DND-41 (cell line): ENCODE data around the gene PARS2.

Experiments
- ATAC-seq: fragments of 200-7000 bp; cut with Tn5 transposase; 3 replicates; pipeline ENCODE4 v1.9.1; 2021; ENCODE audit warnings: low read depth; ENCODE audit not compliant: insufficient read depth
- DNase-seq: peaks from one replicate; pipeline ENCODE4 v3.0.0-alpha.2; 2020
- H2AFZ ChIP-seq: 2 replicates; pipeline ENCODE4 v1.6.0; 2012; ENCODE audit warnings: low read depth, low read length
- H3K27ac ChIP-seq: 2 replicates; pipeline ENCODE4 v1.5.1; 2012; ENCODE audit warnings: low read length, inconsistent platforms
- H3K27me3 ChIP-seq: fragments of 200-600 bp; sonication (generic); 2 replicates; pipeline ENCODE4 v1.6.0; 2012; ENCODE audit warnings: low read length, mild to moderate bottlenecking, inconsistent platforms; ENCODE audit not compliant: insufficient read depth, poor library complexity
- H3K36me3 ChIP-seq: 2 replicates; pipeline ENCODE4 v1.5.1; 2012; ENCODE audit warnings: low read length, inconsistent platforms; ENCODE audit not compliant: insufficient read depth
- H3K4me1 ChIP-seq: 2 replicates; pipeline ENCODE4 v1.5.1; 2012; ENCODE audit warnings: mild to moderate bottlenecking, low read length; ENCODE audit not compliant: insufficient read depth
- H3K4me2 ChIP-seq: 2 replicates; pipeline ENCODE4 v1.6.0; 2012; ENCODE audit warnings: mild to moderate bottlenecking, moderate library complexity, low read length, inconsistent platforms; ENCODE audit not compliant: insufficient read depth
- H3K4me3 ChIP-seq, 2 experiments: fragments of 200-600 bp in 1 of 2; shearing (Covaris generic) in 1 of 2; 2 replicates each; pipeline ENCODE4 v1.5.1; 2012 to 2016; ENCODE audit warnings: inconsistent platforms in 2 of 2, low read length in 2 of 2, mild to moderate bottlenecking in 2 of 2, low read depth in 1 of 2, moderate library complexity in 1 of 2
- H3K79me2 ChIP-seq: 2 replicates; pipeline ENCODE4 v1.6.0; 2012; ENCODE audit warnings: low read length, inconsistent platforms; ENCODE audit not compliant: insufficient read depth
- H3K9ac ChIP-seq: 2 replicates; pipeline ENCODE4 v1.6.0; 2012; ENCODE audit warnings: low read depth, mild to moderate bottlenecking, inconsistent platforms, low read length, moderate library complexity
- H3K9me3 ChIP-seq: 2 replicates; pipeline ENCODE4 v1.5.1; 2012; ENCODE audit warnings: low read length, moderate library complexity, mild to moderate bottlenecking, inconsistent platforms; ENCODE audit not compliant: insufficient read depth, severe bottlenecking
- H4K20me1 ChIP-seq: 2 replicates; pipeline ENCODE4 v1.6.0; 2012; ENCODE audit warnings: low read length; ENCODE audit not compliant: insufficient read depth
- EZH2 ChIP-seq: IDR thresholded peaks from 3 replicates; pipeline ENCODE4 v1.6.1; 2012; ENCODE audit warnings: borderline replicate concordance, low read depth, mild to moderate bottlenecking, moderate library complexity, low read length, inconsistent platforms; ENCODE audit not compliant: severe bottlenecking
- TF ChIP-seq, protein P1 (sequence below): IDR thresholded peaks from 2 replicates; pipeline ENCODE4 v1.5.1; 2012; ENCODE audit warnings: borderline replicate concordance, low read length, moderate library complexity, mild to moderate bottlenecking; ENCODE audit not compliant: poor library complexity, severe bottlenecking; ENCODE audit errors: extremely low read depth

The PARS2 gene

DNA sequence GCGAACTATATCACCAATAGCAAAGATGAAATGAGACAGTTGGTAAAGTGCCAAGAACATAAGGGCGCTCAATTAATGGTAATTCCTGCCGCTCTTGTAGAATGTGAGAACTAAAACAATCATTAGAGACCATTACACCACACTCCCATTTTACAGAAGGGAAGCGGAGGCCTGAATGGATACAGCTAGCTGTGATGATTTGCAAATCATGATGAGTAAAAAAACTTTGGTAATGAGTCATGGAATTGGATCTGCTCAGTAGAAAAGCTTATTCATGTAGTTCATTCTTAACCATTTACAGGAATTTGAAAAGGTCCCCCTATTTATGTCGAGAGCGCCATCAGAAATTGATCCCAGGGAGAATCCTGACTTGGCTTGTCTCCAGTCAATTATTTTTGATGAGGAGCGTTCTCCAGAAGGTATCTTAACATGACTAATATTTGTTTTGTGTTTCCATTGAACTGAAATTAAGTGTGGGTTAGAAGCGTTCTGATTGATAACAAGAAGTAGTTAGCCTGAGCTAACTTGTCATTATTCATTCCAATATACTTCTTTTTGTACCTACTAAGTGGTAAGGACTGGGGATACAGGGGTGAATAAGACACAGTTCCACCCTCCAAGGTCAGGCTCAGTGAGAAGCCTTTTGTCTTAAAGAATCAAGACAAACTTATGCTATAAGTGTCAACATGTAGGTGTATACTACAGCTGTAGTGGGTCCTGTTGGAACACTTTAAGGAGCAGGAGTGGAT lies 47.9 kb downstream of the PARS2 start:
- Histone ChIP-seq H3K9ac (peak overlapping the region; percentile 66), H3K4me1 (peaks cover 29% of the 10 kb centered on the region), H2AFZ (peak overlapping the region; percentile 98), H3K27ac (peak overlapping the region; percentile 70), H3K79me2 (peaks cover 29% of the 10 kb centered on the region), H3K36me3 (peaks cover 29% of the 10 kb centered on the region), H3K27me3 (no peaks in the 10 kb centered on the region), H3K9me3 (no peaks in the 10 kb centered on the region), H3K4me2 (peak overlapping the region; percentile 67), H3K4me3 (peak overlapping the region; percentile 67 to 77), H4K20me1 (no peaks in the 10 kb centered on the region)
- DNase-seq (no peak), ATAC-seq (no peak)
- no peak for TF ChIP-seq EZH2
- TF ChIP-seq, protein P1, sequence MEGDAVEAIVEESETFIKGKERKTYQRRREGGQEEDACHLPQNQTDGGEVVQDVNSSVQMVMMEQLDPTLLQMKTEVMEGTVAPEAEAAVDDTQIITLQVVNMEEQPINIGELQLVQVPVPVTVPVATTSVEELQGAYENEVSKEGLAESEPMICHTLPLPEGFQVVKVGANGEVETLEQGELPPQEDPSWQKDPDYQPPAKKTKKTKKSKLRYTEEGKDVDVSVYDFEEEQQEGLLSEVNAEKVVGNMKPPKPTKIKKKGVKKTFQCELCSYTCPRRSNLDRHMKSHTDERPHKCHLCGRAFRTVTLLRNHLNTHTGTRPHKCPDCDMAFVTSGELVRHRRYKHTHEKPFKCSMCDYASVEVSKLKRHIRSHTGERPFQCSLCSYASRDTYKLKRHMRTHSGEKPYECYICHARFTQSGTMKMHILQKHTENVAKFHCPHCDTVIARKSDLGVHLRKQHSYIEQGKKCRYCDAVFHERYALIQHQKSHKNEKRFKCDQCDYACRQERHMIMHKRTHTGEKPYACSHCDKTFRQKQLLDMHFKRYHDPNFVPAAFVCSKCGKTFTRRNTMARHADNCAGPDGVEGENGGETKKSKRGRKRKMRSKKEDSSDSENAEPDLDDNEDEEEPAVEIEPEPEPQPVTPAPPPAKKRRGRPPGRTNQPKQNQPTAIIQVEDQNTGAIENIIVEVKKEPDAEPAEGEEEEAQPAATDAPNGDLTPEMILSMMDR: no peak

DNA sequence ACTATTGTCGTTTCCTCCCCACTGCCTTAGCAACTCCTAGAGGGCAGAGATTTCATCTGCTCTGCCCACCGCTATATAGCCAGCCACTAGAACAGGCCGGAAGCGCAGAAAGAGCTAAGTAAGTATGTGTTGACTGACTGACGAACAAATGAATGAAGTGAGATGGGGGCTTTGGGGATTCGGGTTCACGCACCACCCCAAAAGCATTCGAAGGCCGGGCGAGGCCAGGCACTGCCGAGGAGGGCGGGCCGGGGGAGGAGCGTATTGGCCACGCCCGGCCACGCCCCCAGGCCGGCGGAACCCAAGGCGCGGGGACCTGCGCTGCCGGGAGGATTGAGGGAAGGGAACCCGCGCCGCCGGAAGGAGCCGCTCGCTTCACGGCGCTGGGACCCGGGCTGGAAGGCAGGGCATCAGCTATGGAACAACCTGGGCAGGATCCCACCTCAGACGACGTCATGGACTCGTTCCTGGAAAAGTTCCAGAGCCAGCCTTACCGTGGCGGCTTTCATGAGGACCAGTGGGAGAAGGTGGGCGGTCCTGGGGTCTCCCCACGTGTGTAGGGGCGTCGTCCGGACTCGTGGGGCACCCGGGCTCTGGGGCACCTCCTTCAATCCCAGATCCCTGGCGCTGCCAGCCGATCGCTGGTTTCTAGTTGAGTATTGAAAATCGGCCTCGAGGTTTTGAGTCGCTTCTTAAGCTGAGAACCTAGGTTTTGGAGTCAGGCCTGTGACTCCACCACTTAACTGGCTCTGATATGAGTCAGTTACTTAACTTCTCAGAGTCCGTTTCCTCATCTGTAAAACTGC lies 48.6 kb downstream of the PARS2 start, which contains the start of gene TTC4:
Gene TTC4, plus strand, starts transcription at position 369 of the 806 bp plus-strand sequence. Its CDS starts 48 bp downstream, at position 417.
- H3K4me2 ChIP-seq: peak within 1 kb of the TSS; percentile 67
- peaks cover 29% of the 10 kb centered on the region for H3K4me1 ChIP-seq
- H2AFZ ChIP-seq: peak within 1 kb of the TSS; percentile 98
- DNase-seq: peak; percentile 83
- peak within 1 kb of the TSS; percentile 66 for H3K9ac ChIP-seq
- peak within 1 kb of the TSS; percentile 67 to 77 for H3K4me3 ChIP-seq
- ATAC-seq: peak; percentile 96
- no peak for TF ChIP-seq EZH2
- TF ChIP-seq, protein P1: no peak
- no peaks in the 10 kb centered on the region for H3K27me3 ChIP-seq
- H4K20me1 ChIP-seq: no peaks in the 10 kb centered on the region
- H3K27ac ChIP-seq: peak within 1 kb of the TSS; percentile 70
- H3K9me3 ChIP-seq: no peaks in the 10 kb centered on the region
- peaks cover 29% of the 10 kb centered on the region for H3K79me2 ChIP-seq
- peaks cover 24% of the 10 kb centered on the region for H3K36me3 ChIP-seq

DNA sequence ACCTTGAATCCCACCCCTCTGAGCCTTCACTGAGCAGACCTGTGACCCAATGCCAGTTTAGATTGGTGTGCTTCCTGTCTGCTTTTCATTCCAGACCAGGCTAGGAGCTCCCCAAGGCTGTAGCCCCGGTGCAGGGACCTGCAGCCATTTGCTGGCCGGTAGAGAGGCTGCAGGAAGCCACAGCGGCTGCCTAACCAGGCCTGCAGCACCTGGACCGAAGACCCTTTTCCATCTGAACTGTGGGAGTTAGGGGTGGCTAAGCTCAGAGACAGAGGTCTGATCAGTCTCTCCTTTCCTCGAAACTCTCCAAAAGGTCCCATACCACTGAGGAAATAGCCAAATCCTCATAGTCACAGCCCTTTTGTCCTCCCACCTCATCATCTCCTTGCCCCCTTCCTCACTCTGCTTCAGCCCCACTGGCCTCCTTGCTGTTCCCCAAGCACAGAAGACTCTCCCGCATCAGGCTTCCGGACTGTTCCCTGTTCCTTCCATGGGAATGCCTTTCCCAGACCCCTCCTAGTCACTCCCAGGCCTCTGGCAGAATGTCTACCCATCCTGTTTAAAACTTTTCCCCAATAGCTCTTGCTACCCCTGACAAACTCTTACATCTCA lies 49.3 kb downstream of the PARS2 start:
- ATAC-seq: no peak
- H3K27ac ChIP-seq: peak overlapping the region; percentile 62

More for the DNA sequence above, 49.3 kb downstream of the PARS2 start:
- peaks cover 20% of the 10 kb centered on the region for H3K36me3 ChIP-seq
- peaks cover 29% of the 10 kb centered on the region for H3K4me1 ChIP-seq
- H4K20me1 ChIP-seq: no peaks in the 10 kb centered on the region
- H3K9me3 ChIP-seq: no peaks in the 10 kb centered on the region
- peak overlapping the region in 1 of 2 experiments; percentile 77; a peak in 2 of 4 replicates for H3K4me3 ChIP-seq
- TF ChIP-seq, protein P1: no peak
- TF ChIP-seq EZH2: no peak
- peak overlapping the region; percentile 98 for H2AFZ ChIP-seq
- peaks cover 29% of the 10 kb centered on the region for H3K79me2 ChIP-seq
- H3K9ac ChIP-seq: peak overlapping the region; percentile 66
- no peak for DNase-seq
- no peaks in the 10 kb centered on the region for H3K27me3 ChIP-seq
- peak overlapping the region; percentile 67 for H3K4me2 ChIP-seq
